Mucosa of rectum (tissue), 2 donors: ENCODE measurements around the gene PRKN.
A peak's percentile ranks its signal among the peaks of the same experiment; 100 is the strongest.

Experiments
- H3K27ac ChIP-seq, 2 donors: one replicate each; pipeline ENCODE4 v1.7.0; 2013; ENCODE audit warnings: inconsistent platforms in 2 of 2, low read depth in 2 of 2, low read length in 2 of 2
- H3K27me3 ChIP-seq, 2 donors: one replicate each; pipeline ENCODE4 v1.7.0; 2013; ENCODE audit warnings: low read length in 2 of 2; ENCODE audit not compliant: control insufficient read depth in 2 of 2, insufficient read depth in 2 of 2
- H3K36me3 ChIP-seq, 2 donors: one replicate each; pipeline ENCODE4 v1.7.0; 2013; ENCODE audit warnings: low read length in 2 of 2; ENCODE audit not compliant: control insufficient read depth in 2 of 2, insufficient read depth in 2 of 2
- H3K4me1 ChIP-seq, 2 donors: one replicate each; pipeline ENCODE4 v1.7.0; 2013; ENCODE audit warnings: low read length in 2 of 2, mild to moderate bottlenecking in 1 of 2; ENCODE audit not compliant: control insufficient read depth in 2 of 2, insufficient read depth in 2 of 2
- H3K4me3 ChIP-seq, 2 donors: one replicate each; pipeline ENCODE4 v1.7.0; 2013; ENCODE audit warnings: low read length in 2 of 2
- H3K9ac ChIP-seq, 2 donors: one replicate each; pipeline ENCODE4 v1.7.0; 2013; ENCODE audit warnings: low read length in 2 of 2, low read depth in 1 of 2, mild to moderate bottlenecking in 1 of 2
- H3K9me3 ChIP-seq, 2 donors: one replicate each; pipeline ENCODE4 v1.7.0; 2013; ENCODE audit warnings: low read length in 2 of 2; ENCODE audit not compliant: control insufficient read depth in 2 of 2
- donor health status: healthy.
- donor health status: Normal muscosa, but diverticular disease.

Gene PRKN

DNA sequence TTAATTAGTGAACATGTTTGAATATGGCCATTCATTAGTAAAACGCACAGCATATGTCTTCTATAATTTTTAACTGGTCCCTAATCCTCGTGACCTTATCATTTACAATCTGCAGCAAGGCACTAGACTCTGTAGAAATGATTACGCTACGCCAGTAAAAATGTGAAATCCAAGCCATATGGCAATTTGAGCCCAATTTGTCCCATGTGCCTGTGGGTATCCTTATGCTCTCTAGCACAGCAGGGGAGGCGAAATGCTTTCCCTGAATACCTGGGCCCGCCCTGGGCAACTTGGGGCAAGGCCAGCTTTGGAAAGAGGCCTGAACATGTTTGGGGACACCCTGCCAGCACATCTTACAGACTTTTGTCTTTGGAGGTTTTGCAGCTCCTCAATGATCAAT lies 1331.0 kb downstream of the PRKN start:
- Histone ChIP-seq H3K27me3 (no peaks in the 10 kb centered on the region), H3K4me3 (no peak overlapping the region), H3K9me3 (no peaks in the 10 kb centered on the region), H3K27ac (no peak overlapping the region), H3K36me3 (no peaks in the 10 kb centered on the region), H3K9ac (no peak overlapping the region), H3K4me1 (no peaks in the 10 kb centered on the region)

DNA sequence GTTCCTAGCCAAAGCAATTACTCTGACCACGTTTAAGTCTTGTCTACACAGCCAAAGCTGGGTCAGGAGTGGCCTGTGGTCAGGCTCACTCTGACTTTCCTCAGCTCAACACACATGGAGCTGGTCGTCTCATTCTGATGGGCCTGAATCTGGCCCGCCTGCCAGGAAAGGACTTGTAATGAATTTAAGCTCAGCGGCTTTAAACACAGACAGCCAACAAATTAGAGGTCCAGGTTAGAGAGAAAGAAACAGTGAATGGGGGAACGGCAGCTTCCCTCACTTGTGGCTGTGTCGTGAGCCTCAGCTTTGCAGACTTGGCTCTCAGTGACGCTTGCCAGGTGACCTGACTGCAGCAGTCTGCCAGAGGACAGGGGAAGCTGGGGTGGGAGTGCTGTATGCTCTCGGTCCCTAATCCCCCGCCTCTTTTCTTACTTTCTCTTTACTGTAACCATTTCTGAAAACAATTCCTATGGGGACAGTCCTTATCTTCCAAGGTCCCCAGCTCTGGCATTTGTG lies 1331.8 kb downstream of the PRKN start:
- no peaks in the 10 kb centered on the region for H3K9me3 ChIP-seq

DNA sequence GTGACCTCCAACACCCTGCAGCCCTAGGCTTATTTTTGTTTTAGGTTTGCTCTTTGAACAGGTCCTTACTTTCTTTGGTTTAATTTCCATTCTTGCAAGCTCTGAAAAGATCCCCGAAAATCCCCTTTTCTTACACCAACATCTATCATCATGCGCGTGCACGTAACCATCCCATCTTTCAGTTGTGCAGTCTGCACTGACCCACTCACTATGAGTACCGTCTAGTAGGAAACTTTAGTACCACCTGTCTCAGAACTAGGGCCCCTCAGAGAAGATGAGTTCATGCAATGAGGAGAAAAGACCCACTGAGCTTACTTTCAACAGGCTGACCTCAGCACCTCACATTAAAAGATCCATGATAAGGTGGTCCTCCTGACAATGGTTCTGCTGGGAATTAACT lies 1333.1 kb downstream of the PRKN start:
- no peak overlapping the region for H3K4me3 ChIP-seq
- H3K9ac ChIP-seq = no peak overlapping the region

More for the DNA sequence above, 1331.8 kb downstream of the PRKN start:
- Histone ChIP-seq H3K4me1 (no peaks in the 10 kb centered on the region), H3K4me3 (no peak overlapping the region), H3K9ac (no peak overlapping the region), H3K27me3 (no peaks in the 10 kb centered on the region), H3K36me3 (no peaks in the 10 kb centered on the region), H3K27ac (no peak overlapping the region)

DNA sequence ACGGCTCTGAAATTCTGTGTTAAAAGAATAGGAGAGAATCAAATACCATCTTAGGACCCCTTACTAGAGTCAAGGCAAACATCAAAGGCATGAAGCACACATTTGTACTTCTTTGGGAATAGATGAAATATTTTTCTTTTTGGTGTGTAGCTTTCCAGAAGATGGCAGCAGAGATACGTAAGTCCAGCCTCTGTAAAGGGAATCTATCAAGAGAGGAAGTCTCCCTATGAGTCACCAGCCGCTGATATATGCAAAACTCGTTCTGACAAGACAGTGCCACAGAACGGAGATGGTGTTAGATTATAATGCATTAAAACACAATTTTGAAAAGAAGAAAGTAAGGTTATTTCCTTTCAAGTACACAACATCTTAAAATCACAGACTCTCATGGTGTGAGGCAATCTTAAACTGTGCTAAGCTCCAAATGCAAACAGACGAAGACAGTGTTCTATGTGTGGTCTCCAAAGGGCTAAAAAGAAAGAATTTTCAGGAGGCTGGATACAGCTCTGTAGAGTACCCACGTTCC lies 1333.7 kb downstream of the PRKN start:
- H3K4me1 ChIP-seq = no peaks in the 10 kb centered on the region
- H3K9me3 ChIP-seq = no peaks in the 10 kb centered on the region
- no peaks in the 10 kb centered on the region for H3K27me3 ChIP-seq
- no peaks in the 10 kb centered on the region for H3K36me3 ChIP-seq
- no peak overlapping the region for H3K9ac ChIP-seq
- H3K4me3 ChIP-seq = peak overlapping the region in 1 of 2 donors; percentile 6
- H3K27ac ChIP-seq = no peak overlapping the region

More for the DNA sequence above, 1333.1 kb downstream of the PRKN start:
- Histone ChIP-seq H3K27ac (no peak overlapping the region), H3K36me3 (no peaks in the 10 kb centered on the region), H3K9me3 (no peaks in the 10 kb centered on the region), H3K27me3 (no peaks in the 10 kb centered on the region), H3K4me1 (no peaks in the 10 kb centered on the region)

DNA sequence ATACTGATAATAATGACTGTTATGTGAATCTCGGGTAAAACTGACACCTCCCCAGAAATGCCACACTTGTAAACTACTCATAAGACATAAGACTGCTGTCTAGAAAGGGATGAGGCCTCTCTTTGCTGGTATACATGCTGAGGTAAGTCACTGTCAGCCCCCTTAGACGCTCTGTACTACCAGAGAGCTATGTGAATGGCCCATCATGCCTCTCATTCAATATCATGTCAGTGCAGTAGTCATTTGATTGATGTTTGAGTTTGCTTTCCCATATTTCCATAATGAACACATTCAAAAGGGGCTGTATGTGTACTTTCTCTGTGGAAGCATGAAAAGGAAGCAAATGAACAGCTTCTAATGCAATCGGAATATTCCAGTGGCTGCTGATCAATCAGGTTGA lies 1334.3 kb downstream of the PRKN start:
- H3K27ac ChIP-seq = no peak overlapping the region
- no peak overlapping the region for H3K9ac ChIP-seq
- H3K27me3 ChIP-seq = no peaks in the 10 kb centered on the region
- no peak overlapping the region for H3K4me3 ChIP-seq
- H3K4me1 ChIP-seq = no peaks in the 10 kb centered on the region
- no peaks in the 10 kb centered on the region for H3K9me3 ChIP-seq
- H3K36me3 ChIP-seq = no peaks in the 10 kb centered on the region

DNA sequence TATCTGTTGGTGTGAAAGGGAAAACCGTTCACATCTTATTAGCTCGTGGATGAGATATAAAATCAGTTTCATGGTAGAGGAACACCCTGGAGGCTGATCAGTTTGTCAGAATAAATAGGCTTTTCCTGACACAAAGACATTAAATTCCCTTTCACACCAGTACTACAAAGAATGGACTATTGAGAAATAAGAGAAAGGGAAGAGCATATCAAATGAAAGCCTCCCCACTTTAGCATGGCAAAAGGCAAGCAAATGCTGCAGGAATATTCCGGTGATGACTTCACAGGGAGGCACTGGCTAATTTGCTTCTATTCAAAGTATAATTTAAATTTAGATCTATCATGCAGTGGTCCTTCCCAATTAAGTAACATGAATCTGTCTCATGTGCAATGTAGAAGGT lies 1337.8 kb downstream of the PRKN start:
- Histone ChIP-seq H3K4me3 (no peak overlapping the region), H3K9me3 (no peaks in the 10 kb centered on the region), H3K27ac (no peak overlapping the region), H3K36me3 (no peaks in the 10 kb centered on the region), H3K27me3 (no peaks in the 10 kb centered on the region), H3K4me1 (no peaks in the 10 kb centered on the region), H3K9ac (no peak overlapping the region)

DNA sequence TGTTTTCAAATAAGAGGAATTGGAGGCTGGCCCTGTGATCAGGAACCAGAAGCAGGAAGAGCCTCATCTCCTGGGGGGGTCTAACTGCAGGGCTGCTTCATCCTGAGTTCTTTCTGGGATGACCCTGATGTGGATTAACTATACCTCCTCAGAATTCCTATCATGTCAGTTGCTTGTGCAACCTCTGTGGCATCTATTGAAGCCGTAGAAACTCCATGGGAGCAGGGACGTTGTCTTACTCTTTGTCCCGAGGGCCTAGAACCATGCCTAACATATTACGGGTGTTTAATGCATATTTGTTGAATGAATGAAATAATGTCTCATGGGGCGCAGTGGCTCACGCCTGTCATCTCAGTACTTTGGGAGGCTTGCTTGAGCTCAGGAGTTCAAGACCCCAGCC lies 1343.6 kb downstream of the PRKN start:
- no peak overlapping the region for H3K9ac ChIP-seq
- no peaks in the 10 kb centered on the region for H3K27me3 ChIP-seq
- no peaks in the 10 kb centered on the region for H3K4me1 ChIP-seq
- H3K27ac ChIP-seq = no peak overlapping the region
- H3K9me3 ChIP-seq = no peaks in the 10 kb centered on the region
- H3K4me3 ChIP-seq = no peak overlapping the region
- H3K36me3 ChIP-seq = no peaks in the 10 kb centered on the region

DNA sequence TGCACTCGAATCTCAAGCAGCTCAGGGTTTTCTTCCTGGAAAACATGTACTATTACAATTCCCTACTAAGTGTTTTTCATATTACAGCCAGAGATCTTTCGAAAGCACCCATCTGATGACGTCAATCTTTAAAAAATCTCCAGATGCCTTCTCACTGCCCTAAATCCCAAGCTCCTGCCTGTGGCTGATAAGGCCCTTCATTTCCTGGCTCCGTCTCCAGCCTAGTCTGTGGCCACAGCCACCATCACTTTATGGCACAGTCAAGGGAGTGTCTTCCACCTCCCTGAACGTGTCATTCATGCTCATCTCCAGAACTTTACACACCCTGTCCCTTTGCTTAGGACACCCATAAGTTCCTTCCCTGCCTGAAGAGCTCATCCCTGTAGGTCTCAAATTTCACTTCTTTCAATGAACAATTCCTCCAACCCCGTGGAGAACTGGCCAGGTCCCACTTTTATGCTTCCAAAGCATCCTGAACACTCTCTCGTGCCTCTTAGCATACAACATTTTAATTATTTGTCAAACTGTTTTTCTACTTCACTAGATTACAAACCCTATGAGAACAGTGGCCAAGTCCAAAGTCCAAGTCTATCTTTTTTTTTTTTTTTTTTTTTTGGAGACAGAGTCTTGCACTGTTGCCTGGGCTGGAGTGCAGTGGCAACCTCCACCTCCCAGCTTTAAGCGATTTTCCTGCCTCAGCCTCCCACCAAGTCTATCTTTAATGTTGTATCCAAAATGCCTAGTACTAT lies 1347.6 kb downstream of the PRKN start:
- Histone ChIP-seq H3K27me3 (no peaks in the 10 kb centered on the region), H3K27ac (no peak overlapping the region), H3K9me3 (no peaks in the 10 kb centered on the region), H3K9ac (no peak overlapping the region), H3K4me3 (no peak overlapping the region), H3K4me1 (peaks cover 0 to 4% of the 10 kb centered on the region in 2 donors), H3K36me3 (no peaks in the 10 kb centered on the region)

DNA sequence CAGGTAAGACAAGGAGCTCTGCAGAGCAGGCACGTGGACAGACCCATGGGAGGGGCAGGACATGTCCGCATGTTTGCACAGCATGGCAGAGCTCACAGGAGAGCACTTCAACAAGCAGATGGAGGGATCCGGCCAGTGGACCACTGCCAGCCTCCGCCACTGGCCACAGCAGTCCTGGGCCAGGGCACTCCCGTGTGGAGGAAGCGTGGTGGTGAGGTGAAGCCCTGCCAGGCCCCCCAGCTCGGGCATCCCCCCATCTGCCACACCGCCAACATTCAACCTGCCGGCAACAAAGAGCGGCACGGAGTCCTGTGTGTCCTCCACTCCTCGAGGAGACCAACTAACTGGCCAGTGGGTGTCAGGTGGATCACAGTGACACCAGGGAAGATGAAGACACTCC lies 1349.5 kb downstream of the PRKN start:
- H3K27ac ChIP-seq = no peak overlapping the region

DNA sequence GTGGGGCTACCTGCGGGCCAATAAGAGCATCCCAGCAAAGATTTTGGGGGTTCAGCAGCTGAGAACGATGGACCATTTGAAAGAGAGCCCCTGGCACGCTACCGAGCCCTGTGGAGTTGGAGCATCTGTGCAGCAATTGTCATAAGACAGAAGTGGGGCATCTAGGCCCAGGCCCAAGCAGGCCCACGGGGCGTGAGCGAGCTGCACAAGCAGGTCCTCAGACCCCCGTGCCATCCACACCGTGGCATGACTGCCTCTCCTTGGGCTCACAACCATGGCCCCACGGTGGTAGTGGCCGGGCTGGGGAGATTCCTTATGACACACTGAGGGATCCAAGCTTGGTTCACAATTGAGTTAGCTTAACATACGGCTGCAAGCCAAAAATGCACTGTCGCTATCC lies 1350.5 kb downstream of the PRKN start:
- H3K36me3 ChIP-seq = no peaks in the 10 kb centered on the region
- H3K4me3 ChIP-seq = no peak overlapping the region
- H3K27ac ChIP-seq = no peak overlapping the region
- H3K4me1 ChIP-seq = peaks cover 0 to 4% of the 10 kb centered on the region in 2 donors
- H3K9ac ChIP-seq = no peak overlapping the region
- no peaks in the 10 kb centered on the region for H3K27me3 ChIP-seq
- no peaks in the 10 kb centered on the region for H3K9me3 ChIP-seq

More for the DNA sequence above, 1349.5 kb downstream of the PRKN start:
- Histone ChIP-seq H3K4me3 (no peak overlapping the region), H3K9me3 (no peaks in the 10 kb centered on the region), H3K9ac (no peak overlapping the region), H3K4me1 (peaks cover 0 to 4% of the 10 kb centered on the region in 2 donors), H3K27me3 (no peaks in the 10 kb centered on the region), H3K36me3 (no peaks in the 10 kb centered on the region)
